ENCODE measurements around the gene SSX2IP.

SSX2IP gene

GRCh38 chr1:84698151-84699110, 8.2 kb upstream of the SSX2IP start (continued):
- TF ChIP-seq SCRT2 (tag by site-specific recombination; IDR thresholded peaks at IDR 0.05) (peak; percentile 60), ZNF660 (tag by site-specific recombination; IDR thresholded peaks at IDR 0.05) (peak; percentile 41; the same call in 1 of the 2 replicates), ZNF629 (tag by site-specific recombination; IDR thresholded peaks at IDR 0.05) (peak; percentile 56), ZNF2 (tag by site-specific recombination; IDR thresholded peaks at IDR 0.05) (no peak), ZFHX2 (tag by site-specific recombination; conservative IDR thresholded peaks at IDR 0.05) (0 out of 2 replicates have a peak, but pooled peaks have one; percentile 18), ZNF394 (tag by site-specific recombination; IDR thresholded peaks at IDR 0.05; ENCODE audit: borderline replicate concordance) (peak; percentile 27; the same call in 1 of the 2 replicates), ZNF776 (tag by site-specific recombination; IDR thresholded peaks at IDR 0.05; ENCODE audit: borderline replicate concordance) (no peak)

DNA sequence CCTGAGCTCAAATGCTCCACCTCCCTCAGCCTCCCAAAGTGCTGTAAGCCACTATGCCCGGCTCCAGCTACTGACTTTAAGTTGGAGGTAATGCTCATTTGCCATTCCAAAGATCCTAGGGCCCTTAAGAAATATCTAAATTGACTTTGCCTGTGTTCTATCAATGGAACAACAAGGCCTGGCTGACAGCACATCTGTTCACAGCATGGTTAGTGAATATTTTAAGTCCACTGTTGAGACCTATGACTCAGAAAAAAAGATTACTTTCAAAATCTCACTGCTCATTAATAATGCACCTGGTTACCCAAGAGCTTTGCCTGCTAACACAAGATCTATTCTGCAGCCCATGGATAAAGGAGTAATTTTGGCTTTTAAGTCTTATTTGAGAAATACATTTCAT, 3.5 kb upstream of the SSX2IP start:
- H3K9me3 ChIP-seq (ENCODE audit: control insufficient read depth, insufficient read depth, low read depth, low read length): no peaks in the 10 kb centered on the region
- no peak for TF ChIP-seq ZNF555 (tag by site-specific recombination; conservative IDR thresholded peaks at IDR 0.05)
- TF ChIP-seq, protein P1, sequence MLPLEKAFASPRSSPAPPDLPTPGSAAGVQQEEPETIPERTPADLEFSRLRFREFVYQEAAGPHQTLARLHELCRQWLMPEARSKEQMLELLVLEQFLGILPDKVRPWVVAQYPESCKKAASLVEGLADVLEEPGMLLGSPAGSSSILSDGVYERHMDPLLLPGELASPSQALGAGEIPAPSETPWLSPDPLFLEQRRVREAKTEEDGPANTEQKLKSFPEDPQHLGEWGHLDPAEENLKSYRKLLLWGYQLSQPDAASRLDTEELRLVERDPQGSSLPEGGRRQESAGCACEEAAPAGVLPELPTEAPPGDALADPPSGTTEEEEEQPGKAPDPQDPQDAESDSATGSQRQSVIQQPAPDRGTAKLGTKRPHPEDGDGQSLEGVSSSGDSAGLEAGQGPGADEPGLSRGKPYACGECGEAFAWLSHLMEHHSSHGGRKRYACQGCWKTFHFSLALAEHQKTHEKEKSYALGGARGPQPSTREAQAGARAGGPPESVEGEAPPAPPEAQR (tag by site-specific recombination; IDR thresholded peaks at IDR 0.05): no peak
- no peak for TF ChIP-seq ZNF596 (tag by site-specific recombination; IDR thresholded peaks at IDR 0.05)
- no peak for TF ChIP-seq OVOL3 (tag by site-specific recombination; IDR thresholded peaks at IDR 0.05)
- no peak for TF ChIP-seq ZNF2 (tag by site-specific recombination; IDR thresholded peaks at IDR 0.05)
- no peak for TF ChIP-seq SP7 (tag by site-specific recombination; IDR thresholded peaks at IDR 0.05)
- TF ChIP-seq YY1 (tag by site-specific recombination; IDR thresholded peaks at IDR 0.05): no peak
- no peak for TF ChIP-seq ZNF610 (tag by site-specific recombination; IDR thresholded peaks at IDR 0.05; ENCODE audit: borderline replicate concordance)
- no peak for TF ChIP-seq ZNF214 (tag by site-specific recombination; IDR thresholded peaks at IDR 0.05; ENCODE audit: borderline replicate concordance)
- TF ChIP-seq KLF10 (tag by site-specific recombination; IDR thresholded peaks at IDR 0.05): no peak
- no peak for TF ChIP-seq IKZF3 (tag by site-specific recombination; IDR thresholded peaks at IDR 0.05)
- no peak for TF ChIP-seq ZNF221 (tag by site-specific recombination; IDR thresholded peaks at IDR 0.05; ENCODE audit: borderline replicate concordance)
- TF ChIP-seq ZNF629 (tag by site-specific recombination; IDR thresholded peaks at IDR 0.05): no peak
- TF ChIP-seq, protein P2, sequence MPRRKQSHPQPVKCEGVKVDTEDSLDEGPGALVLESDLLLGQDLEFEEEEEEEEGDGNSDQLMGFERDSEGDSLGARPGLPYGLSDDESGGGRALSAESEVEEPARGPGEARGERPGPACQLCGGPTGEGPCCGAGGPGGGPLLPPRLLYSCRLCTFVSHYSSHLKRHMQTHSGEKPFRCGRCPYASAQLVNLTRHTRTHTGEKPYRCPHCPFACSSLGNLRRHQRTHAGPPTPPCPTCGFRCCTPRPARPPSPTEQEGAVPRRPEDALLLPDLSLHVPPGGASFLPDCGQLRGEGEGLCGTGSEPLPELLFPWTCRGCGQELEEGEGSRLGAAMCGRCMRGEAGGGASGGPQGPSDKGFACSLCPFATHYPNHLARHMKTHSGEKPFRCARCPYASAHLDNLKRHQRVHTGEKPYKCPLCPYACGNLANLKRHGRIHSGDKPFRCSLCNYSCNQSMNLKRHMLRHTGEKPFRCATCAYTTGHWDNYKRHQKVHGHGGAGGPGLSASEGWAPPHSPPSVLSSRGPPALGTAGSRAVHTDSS (tag by site-specific recombination; IDR thresholded peaks at IDR 0.05): no peak
- TF ChIP-seq TCF7L2 (IDR thresholded peaks at IDR 0.05; ENCODE audit: borderline replicate concordance, low read depth, low read length): no peak
- no peak for TF ChIP-seq ZNF830 (tag by site-specific recombination; IDR thresholded peaks at IDR 0.05; ENCODE audit: low read depth)
- ChIA-PET POLR2A (no interaction called here), CTCF (interaction anchor here (0.7 kb wide), 1 partner anchor 24 kb away, joined by 3 read pairs; no protein-coding TSS in a partner anchor)
- no peak overlapping the region for H3K4me3 ChIP-seq (ENCODE audit: low read depth, low read length)
- H3K36me3 ChIP-seq (ENCODE audit: control insufficient read depth in 2 of 2, insufficient read depth in 1 of 2, low read length in 2 of 2): no peaks in the 10 kb centered on the region
- no peak overlapping the region for H3K27ac ChIP-seq (ENCODE audit: extremely low read depth, low read depth, low read length)
- H3K4me1 ChIP-seq (ENCODE audit: control insufficient read depth, insufficient read depth, low read length): peaks cover 2% of the 10 kb centered on the region
